Osteoblast (primary cell): Measurements from ENCODE around the gene GIMAP2. TPM values are rescaled to one million over a fixed set of nuclear protein-coding genes. Genes with fewer than 3 reads are reported as not detected.
"Not testable (repeated sequence)": the region's sequence is repeated elsewhere in the genome, so short reads cannot be mapped to it uniquely, and the experiment has no call there.

Experiments used
- DNase-seq: peaks from one replicate; pipeline ENCODE4 v3.0.0; 2011; ENCODE audit warnings: low spot score, mixed read lengths; ENCODE audit not compliant: insufficient read length; ENCODE audit errors: missing footprints
- H2AFZ ChIP-seq: 2 replicates; pipeline ENCODE4 v1.6.0; 2011; ENCODE audit warnings: mild to moderate bottlenecking, low read length
- H3K27ac ChIP-seq: 2 replicates; pipeline ENCODE4 v1.5.1; 2011; ENCODE audit warnings: mild to moderate bottlenecking, low read depth, low read length, moderate library complexity
- H3K27me3 ChIP-seq: 2 replicates; pipeline ENCODE4 v1.6.0; 2012; ENCODE audit warnings: mild to moderate bottlenecking, control low read depth, inconsistent platforms, low read length, moderate library complexity; ENCODE audit not compliant: insufficient read depth
- H3K36me3 ChIP-seq: 2 replicates; pipeline ENCODE4 v1.5.1; 2011; ENCODE audit warnings: mild to moderate bottlenecking, low read length, control low read depth, moderate library complexity; ENCODE audit not compliant: insufficient read depth
- H3K4me1 ChIP-seq: 2 replicates; pipeline ENCODE4 v1.5.1; 2011; ENCODE audit warnings: mild to moderate bottlenecking, low read length, control low read depth, moderate library complexity; ENCODE audit not compliant: insufficient read depth
- H3K4me2 ChIP-seq: 2 replicates; pipeline ENCODE4 v1.6.0; 2011; ENCODE audit warnings: mild to moderate bottlenecking, low read length; ENCODE audit not compliant: insufficient read depth
- H3K4me3 ChIP-seq: fragments of 200-600 bp; sonication (generic); 3 replicates; pipeline ENCODE4 v1.5.1; 2012; ENCODE audit warnings: mild to moderate bottlenecking, low read length, inconsistent platforms; ENCODE audit not compliant: insufficient read depth
- H3K79me2 ChIP-seq: 2 replicates; pipeline ENCODE4 v1.6.0; 2012; ENCODE audit warnings: mild to moderate bottlenecking, low read length, control low read depth, inconsistent platforms; ENCODE audit not compliant: insufficient read depth
- H3K9me3 ChIP-seq: 2 replicates; pipeline ENCODE4 v1.5.1; 2011; ENCODE audit warnings: low read depth, low read length, control low read depth
- H4K20me1 ChIP-seq: 2 replicates; pipeline ENCODE4 v1.6.0; 2012; ENCODE audit warnings: mild to moderate bottlenecking, low read length, control low read depth; ENCODE audit not compliant: insufficient read depth
- CTCF ChIP-seq: IDR thresholded peaks from 2 replicates; pipeline ENCODE4 v1.5.1; 2011; ENCODE audit warnings: mild to moderate bottlenecking, low read depth, low read length, moderate library complexity; ENCODE audit errors: extremely low read depth
- total RNA-seq: library from RNA; depleted of rRNA; stranded (reverse); fragments of >200 nt; gene quantifications from 2 replicates; pipeline ENCODE4 v1.2.3, GENCODE V29; 2012

GIMAP2 gene
- total RNA-seq, 1 donor = 9.4 TPM

GRCh38 chr7:150657526-150657925 lies 28.0 kb upstream of the GIMAP2 start:
- Histone ChIP-seq H3K79me2 (no peaks in the 10 kb centered on the region), H3K4me1 (no peaks in the 10 kb centered on the region), H3K4me3 (no peak overlapping the region), H4K20me1 (no peaks in the 10 kb centered on the region), H3K27me3 (no peaks in the 10 kb centered on the region), H3K27ac (no peak overlapping the region), H3K9me3 (no peaks in the 10 kb centered on the region), H3K36me3 (no peaks in the 10 kb centered on the region), H2AFZ (no peak overlapping the region), H3K4me2 (no peak overlapping the region)
- DNase-seq = no peak
- TF ChIP-seq CTCF = no peak

DNA sequence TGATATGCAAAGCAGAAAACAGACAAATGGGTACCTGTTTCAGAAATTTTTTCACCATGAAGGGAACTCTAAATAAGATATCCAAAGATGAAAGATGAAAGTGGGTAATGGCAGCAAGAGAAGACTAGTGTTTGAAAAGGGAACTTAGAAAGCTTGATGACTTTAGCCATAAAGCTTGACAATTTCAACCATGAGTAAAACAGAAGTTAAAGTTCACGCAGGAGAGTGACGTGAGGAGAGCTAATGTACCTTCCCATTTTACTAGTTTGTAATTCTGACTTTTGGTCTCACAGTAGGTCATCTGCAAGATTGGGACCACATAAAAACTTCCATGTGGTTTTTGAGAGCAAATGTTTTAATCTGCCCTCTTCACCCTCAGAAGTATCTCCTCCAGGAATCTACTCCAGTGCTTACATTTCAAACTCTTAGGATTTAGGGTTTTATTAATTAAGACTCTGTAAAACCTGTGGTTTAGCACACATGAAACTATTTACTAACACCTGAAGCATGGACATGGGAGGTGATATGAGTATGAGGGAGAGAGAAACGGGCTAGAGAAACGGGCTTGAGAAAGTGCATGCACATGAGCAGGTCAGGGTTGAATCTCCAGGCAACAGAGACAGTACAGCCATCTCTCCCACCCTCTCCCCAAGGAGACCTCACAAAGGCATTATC lies 24.4 kb upstream of the GIMAP2 start:
- no peak for TF ChIP-seq CTCF
- Histone ChIP-seq H3K4me3 (no peak overlapping the region), H3K36me3 (no peaks in the 10 kb centered on the region), H4K20me1 (no peaks in the 10 kb centered on the region), H3K4me2 (no peak overlapping the region), H3K79me2 (no peaks in the 10 kb centered on the region), H3K27me3 (no peaks in the 10 kb centered on the region), H2AFZ (no peak overlapping the region), H3K27ac (no peak overlapping the region), H3K4me1 (no peaks in the 10 kb centered on the region), H3K9me3 (no peaks in the 10 kb centered on the region)
- no peak for DNase-seq

DNA sequence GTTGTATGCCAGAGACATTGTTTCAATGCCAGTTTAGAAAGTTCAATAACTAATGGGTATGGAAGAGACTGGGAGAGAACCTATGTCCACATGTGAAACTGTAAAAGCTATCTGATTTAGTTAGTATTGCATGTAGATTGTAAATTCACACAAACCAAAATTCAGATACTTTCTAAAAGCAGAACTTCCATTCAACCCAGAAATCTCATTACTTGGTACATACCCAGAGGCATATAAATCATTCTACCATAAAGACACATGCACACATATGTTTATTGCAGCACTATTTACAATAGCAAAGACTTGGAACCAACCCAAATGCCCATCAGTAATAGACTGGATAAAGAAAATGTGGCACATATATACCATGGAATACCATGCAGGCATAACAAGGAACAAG lies 22.7 kb upstream of the GIMAP2 start:
- H3K4me3 ChIP-seq, H2AFZ ChIP-seq, H3K4me1 ChIP-seq, H3K4me2 ChIP-seq, DNase-seq, H3K27ac ChIP-seq, H4K20me1 ChIP-seq, H3K27me3 ChIP-seq, H3K9me3 ChIP-seq, H3K36me3 ChIP-seq, H3K79me2 ChIP-seq: not testable (repeated sequence)

DNA sequence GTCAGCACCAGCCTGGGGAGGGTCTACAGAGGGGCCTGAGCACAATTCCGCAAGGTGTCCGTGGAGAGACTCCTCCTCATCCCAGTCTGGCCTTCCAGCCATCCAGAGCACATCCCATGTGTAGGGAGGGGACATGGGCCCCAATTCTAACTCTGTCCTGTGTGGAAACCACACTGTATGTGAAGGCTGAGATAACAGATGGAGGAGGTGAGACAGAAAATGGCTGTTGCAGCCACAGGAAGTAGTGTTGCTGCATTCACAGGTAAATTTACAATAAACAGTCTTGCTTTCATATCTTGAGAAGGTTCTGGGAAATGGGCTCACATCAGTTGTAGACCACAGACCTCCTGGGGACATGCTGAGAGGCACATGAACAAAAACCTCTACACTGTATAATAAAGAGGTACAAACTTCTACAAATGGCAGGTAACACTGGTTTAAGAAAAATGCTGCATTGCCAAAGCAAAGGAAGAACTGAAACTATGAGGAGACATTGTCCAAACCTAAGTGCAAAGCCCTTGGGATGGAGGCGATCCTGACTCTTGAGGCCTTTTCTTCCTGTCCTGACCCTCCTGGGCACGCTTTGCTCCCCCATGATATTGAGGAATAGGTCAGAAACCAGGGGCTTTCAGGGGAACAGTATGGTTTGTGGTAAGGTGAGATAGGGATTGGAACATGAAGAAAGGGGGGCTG lies 21.6 kb upstream of the GIMAP2 start:
- DNase-seq = no peak
- Histone ChIP-seq H3K4me3 (no peak overlapping the region), H3K27ac (no peak overlapping the region), H4K20me1 (no peaks in the 10 kb centered on the region), H2AFZ (no peak overlapping the region), H3K36me3 (no peaks in the 10 kb centered on the region), H3K4me2 (no peak overlapping the region), H3K4me1 (no peaks in the 10 kb centered on the region), H3K79me2 (no peaks in the 10 kb centered on the region), H3K27me3 (no peaks in the 10 kb centered on the region), H3K9me3 (no peaks in the 10 kb centered on the region)
- TF ChIP-seq CTCF = no peak
